Endothelial cell of umbilical vein (primary cell): ENCODE data around the gene KRTAP10-10.

Experiments used
- CTCF ChIP-seq, 2 donors: IDR thresholded peaks; 1 replicate in 1 of 2; 2 replicates in 1 of 2; pipeline ENCODE4 v1.5.1; 2011; ENCODE audit warnings: low read length in 2 of 2, mild to moderate bottlenecking in 2 of 2, moderate library complexity in 2 of 2, control low read depth in 1 of 2, inconsistent platforms in 1 of 2, low read depth in 1 of 2; ENCODE audit not compliant: insufficient read depth in 1 of 2; ENCODE audit errors: extremely low read depth in 1 of 2
- EZH2 ChIP-seq: IDR thresholded peaks from 2 replicates; pipeline ENCODE4 v1.6.1; 2012; ENCODE audit warnings: borderline replicate concordance, low read depth, mild to moderate bottlenecking, moderate library complexity, low read length, inconsistent platforms; ENCODE audit not compliant: severe bottlenecking
- POLR2A ChIP-seq: IDR thresholded peaks from 2 replicates; pipeline ENCODE4 v1.6.1; 2012; ENCODE audit warnings: low read depth, mild to moderate bottlenecking, control low read depth, low read length

DNA sequence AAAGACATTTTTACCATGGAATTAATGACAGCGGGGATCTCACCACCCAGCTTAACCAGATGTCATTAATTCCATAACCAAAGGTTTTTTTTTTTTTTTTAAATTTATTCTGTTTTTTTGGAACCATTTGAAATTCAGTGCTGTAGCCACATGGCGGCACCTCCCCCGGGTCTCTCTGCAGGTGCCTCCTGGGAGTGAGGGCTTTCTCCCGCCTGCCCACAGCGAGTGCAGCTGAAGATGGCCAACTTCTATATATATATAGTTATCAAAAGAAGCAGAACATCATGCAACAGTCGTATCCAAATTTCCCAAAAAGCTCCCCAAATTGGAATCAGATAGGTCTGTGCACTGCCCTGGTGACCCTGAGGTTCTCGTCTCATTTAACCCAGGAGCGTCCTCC is 21.7 kb upstream of the KRTAP10-10 start:
- no peak for TF ChIP-seq POLR2A
- TF ChIP-seq CTCF (IDR thresholded peaks at IDR 0.05; ENCODE audit: extremely low read depth in 1 of 2, insufficient read depth in 1 of 2, low read depth in 1 of 2, low read length in 2 of 2) = no peak
- no peak for TF ChIP-seq EZH2
